LNCAP (cell line): ENCODE measurements around the gene SLC25A42.

ENCODE experiments used
- TF ChIP-seq, protein P1 (sequence below): fragments of 450-650 bp; IDR thresholded peaks from 2 replicates; pipeline ENCODE4 v1.5.1; 2017; ENCODE audit warnings: mild to moderate bottlenecking

SLC25A42 gene

DNA sequence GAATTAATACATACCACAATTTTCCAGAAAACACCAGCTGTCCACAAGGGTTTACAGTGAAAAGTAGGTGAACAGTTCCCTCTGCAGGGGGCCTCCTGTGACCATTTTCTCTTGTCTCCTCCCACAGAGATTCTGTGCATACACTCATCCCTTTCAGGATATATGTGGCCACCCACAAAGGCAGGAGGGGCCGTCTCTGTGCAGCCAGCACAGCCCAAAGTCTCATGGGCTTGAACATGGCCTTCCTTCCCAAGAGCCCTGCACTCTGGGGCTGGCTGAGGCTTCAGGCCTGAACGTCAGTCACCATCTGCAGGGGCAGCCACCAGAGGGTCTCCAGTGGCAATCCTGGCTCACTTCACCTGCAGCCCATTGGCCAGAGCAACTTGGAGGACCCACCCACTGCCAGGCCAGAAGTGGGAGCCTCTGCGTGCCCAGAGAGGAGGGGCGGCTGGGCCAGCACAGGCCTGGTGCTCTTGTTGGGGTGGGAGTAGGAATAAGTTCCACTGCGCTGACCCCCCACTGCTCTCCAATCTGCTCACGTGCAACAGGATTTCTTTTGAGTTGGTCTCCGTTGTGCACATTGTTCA, 49.3 kb downstream of the SLC25A42 start:
- TF ChIP-seq, protein P1, sequence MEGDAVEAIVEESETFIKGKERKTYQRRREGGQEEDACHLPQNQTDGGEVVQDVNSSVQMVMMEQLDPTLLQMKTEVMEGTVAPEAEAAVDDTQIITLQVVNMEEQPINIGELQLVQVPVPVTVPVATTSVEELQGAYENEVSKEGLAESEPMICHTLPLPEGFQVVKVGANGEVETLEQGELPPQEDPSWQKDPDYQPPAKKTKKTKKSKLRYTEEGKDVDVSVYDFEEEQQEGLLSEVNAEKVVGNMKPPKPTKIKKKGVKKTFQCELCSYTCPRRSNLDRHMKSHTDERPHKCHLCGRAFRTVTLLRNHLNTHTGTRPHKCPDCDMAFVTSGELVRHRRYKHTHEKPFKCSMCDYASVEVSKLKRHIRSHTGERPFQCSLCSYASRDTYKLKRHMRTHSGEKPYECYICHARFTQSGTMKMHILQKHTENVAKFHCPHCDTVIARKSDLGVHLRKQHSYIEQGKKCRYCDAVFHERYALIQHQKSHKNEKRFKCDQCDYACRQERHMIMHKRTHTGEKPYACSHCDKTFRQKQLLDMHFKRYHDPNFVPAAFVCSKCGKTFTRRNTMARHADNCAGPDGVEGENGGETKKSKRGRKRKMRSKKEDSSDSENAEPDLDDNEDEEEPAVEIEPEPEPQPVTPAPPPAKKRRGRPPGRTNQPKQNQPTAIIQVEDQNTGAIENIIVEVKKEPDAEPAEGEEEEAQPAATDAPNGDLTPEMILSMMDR: no peak

DNA sequence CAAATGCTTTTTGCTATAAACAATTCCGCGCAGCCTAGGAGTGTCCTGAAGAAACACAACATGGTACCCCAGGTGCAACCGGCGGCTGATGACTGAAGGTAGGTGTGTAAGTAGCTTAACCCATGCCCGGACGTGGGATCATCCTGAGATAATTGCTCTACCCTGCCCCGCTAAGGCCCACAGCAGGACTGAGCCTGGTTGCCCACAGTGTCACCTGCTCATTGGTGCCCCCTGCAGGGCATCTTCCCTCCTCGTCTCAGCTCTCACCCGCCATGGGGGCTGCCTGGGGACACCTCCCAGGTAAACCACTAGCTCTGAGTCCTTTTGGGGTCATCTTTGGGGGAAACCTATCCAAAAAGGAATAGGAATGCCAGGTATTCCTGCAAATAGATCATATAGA, 52.2 kb downstream of the SLC25A42 start:
- TF ChIP-seq, protein P1: peak; percentile 55

DNA sequence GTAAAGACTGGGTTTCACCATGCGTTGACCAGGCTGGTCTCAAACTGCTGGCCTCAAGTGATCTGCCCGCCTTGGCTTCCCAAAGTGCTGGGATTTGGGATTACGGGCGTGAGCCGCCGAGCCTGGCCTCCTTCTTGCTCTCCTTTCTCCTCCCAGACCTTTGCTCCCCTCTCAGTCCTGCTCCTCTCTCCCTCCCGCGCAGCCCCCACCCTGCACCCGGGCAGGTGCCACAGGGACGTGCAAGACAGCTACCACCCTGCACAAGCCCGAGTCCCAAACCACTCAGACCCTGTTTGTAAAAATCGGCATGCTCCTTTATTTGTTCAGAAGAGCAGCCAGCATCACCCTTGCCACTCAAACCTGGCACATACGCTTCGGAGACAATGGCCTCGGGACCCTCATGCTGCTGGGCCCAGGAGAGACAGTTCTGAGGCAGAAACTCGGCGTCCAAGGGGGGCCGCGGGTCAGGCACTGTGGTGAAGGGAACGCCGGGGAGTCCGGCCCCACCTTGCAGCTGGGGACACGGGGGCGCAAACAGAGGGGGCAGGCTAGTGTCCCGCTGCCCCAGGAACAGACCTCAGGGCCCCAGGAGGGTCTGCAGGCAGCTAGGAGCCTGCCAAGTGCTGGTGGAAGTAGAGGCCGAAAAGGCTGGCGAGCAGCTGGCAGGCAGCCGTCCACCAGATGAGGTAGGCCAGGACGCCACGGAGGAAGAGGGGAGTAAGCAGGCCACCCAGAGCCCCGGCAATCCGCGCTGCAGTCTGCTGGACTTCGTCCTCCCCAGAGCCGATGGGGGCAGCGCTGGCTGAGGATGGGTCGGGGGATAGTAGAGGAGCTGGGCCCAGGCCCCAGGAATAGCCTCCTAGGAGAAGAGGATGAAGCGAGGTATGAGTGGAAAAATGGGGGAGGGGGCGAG, 55.8 kb downstream of the SLC25A42 start:
- TF ChIP-seq, protein P1: no peak

DNA sequence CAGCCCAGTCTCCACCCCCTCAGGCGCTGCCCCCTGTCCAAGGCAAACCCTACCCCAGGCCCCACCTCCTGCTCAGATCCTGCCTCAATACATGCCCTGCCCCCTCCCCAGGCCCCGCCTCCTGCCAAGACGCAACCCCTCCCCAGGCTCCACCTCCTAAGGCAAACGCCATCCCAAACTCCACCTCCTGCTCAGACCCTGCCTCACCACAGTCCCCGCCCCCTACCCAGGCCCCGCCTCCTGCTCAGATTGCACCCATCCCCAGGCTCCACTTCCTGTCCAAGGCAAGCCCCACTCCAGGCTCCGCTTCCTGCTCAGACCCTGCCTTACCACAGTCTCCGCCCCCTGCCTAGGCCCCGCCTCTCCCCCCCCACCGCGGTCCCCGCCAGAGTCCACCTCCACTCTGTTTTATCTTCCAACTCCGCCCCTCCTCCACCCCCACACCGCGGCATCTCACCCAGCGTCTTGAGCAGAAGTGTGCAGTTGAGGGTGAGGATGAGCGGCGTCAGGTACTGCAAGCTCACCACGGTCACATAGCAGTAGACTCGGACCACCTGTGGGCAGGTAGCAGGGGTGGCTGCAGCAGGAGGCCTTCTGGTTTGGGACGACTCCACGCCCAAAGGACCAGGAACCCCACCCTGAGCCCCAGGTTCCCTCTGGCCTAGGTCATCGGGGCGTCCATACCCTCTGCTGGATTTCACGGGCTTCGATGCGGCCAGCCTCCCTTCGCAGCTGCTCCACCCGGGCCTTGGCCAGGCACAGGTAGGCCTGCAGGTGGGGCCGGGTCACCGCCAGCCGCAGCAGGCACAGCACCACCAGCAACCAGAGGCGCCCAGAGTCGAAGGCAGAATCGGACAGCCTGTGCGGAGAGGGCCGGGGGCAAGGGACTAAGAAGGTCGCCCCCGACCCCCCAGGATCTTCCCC, 56.8 kb downstream of the SLC25A42 start:
- TF ChIP-seq, protein P1: no peak

DNA sequence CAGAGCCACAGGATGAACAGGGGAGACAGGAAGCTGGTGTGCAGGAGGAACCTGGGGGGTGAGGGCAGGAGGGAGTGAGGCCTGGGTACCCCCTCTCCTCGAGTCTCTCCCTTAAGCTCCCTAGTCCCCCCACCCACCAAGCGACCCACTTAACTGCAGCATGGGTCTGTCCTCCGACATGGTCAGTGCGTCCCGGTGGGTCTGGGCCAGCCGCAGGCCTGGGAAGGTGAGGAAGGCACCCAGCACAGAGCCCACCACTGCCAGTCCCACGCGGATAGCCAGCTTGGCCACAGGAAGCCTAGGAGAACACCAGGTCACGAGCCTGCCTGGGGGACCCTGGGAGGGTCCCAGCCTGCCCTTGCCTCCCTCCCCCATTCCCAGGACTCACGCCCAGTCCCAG, 57.6 kb downstream of the SLC25A42 start:
- TF ChIP-seq, protein P1: no peak

DNA sequence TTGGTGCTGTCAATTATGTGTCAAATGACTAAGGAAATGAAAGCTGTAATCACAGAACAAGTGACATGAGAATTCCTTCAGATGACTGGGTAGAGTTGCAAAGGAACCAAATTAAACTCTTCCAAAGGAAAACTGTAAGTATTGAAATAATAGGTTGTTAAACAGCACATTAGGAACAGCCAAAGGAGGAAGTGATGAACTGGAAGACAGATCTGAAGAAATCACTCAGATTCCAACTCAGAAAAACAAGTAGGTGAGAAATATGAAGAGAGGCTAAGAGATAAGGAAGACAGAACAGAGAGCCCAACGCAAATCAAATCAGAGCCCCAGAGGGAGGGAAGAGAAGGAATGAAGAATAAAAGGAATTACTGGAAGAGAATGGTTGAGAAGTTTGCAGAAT, 59.1 kb downstream of the SLC25A42 start:
- TF ChIP-seq, protein P1: no peak

DNA sequence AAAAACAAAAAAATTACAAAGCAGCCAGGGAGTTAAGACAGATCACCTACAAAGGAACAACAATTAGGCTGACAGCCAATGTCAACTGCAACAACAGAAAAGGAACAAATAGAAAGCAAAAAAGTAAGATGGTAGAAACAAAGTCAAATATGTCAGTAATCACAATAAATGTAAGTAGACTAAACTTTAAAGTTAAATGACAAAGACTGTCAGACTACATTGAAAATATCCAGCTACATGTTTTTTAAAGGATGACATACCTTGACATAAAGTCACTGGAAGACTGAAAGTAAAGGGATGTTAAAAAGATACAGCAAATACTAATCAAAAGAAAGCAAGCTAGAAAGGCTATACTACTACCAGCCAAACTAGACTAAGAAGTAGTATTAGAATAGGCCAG, 59.6 kb downstream of the SLC25A42 start:
- TF ChIP-seq, protein P1: no peak
